Hematopoietic multipotent progenitor cell treated with erythropoietin and hydrocortisone succinate and interleukin-3 and kit ligand, for 6 days (in vitro differentiated cells): ENCODE results near the gene SUCO.

Experiments
- DNase-seq: peaks from one replicate; pipeline ENCODE4 v3.0.0-alpha.2; 2015

Gene SUCO

GRCh38 chr1:172515927-172516326 is 17.0 kb upstream of the SUCO start:
- no peak for DNase-seq

GRCh38 chr1:172517081-172517480 is 15.9 kb upstream of the SUCO start:
- no peak for DNase-seq

GRCh38 chr1:172517545-172517944 is 15.4 kb upstream of the SUCO start:
- no peak for DNase-seq

- no peak for DNase-seq
These were observed 3.6 kb upstream of the SUCO start for GRCh38 chr1:172529304-172529703.

- DNase-seq, result peak; percentile 78
These were observed 3.0 kb upstream of the SUCO start for GRCh38 chr1:172530000-172530399.

GRCh38 chr1:172531412-172532182 is 1.4 kb upstream of the SUCO start:
- DNase-seq, result peak; percentile 56

GRCh38 chr1:172532183-172532699 is 709 bp upstream of the SUCO start:
- peak; percentile 100 for DNase-seq

GRCh38 chr1:172533513-172534151 is 682 bp downstream of the SUCO start:
- DNase-seq, result peak; percentile 65

GRCh38 chr1:172536256-172536655 is 3.3 kb downstream of the SUCO start:
- DNase-seq, result no peak

- no peak for DNase-seq
These were observed 4.4 kb downstream of the SUCO start for GRCh38 chr1:172537366-172537765.

GRCh38 chr1:172537827-172538391 is 5.0 kb downstream of the SUCO start:
- DNase-seq, result no peak

- DNase-seq, result peak; percentile 44
These were observed 7.7 kb downstream of the SUCO start for GRCh38 chr1:172540635-172541034.

- DNase-seq, result no peak
These were observed 11.6 kb downstream of the SUCO start for GRCh38 chr1:172544481-172545104.

- DNase-seq, result peak; percentile 68
These were observed 12.6 kb downstream of the SUCO start for GRCh38 chr1:172545396-172546004.

GRCh38 chr1:172547071-172547470 is 14.1 kb downstream of the SUCO start:
- no peak for DNase-seq

- DNase-seq, result no peak
These were observed 16.8 kb downstream of the SUCO start for GRCh38 chr1:172549621-172550280.

- DNase-seq, result no peak
These were observed 18.3 kb downstream of the SUCO start for GRCh38 chr1:172551279-172551678.

GRCh38 chr1:172554915-172555314 is 22.0 kb downstream of the SUCO start:
- no peak for DNase-seq

- no peak for DNase-seq
These were observed 23.5 kb downstream of the SUCO start for GRCh38 chr1:172556461-172556860.

- no peak for DNase-seq
These were observed 24.3 kb downstream of the SUCO start for GRCh38 chr1:172557270-172557669.

GRCh38 chr1:172559572-172560210 is 26.7 kb downstream of the SUCO start:
- DNase-seq, result no peak

- DNase-seq, result no peak
These were observed 28.3 kb downstream of the SUCO start for GRCh38 chr1:172561252-172561651.
